Effector memory CD4-positive, alpha-beta T cell (primary cell): Measurements from ENCODE around the gene ITGB7.

Experiments used
- DNase-seq, 3 donors: peaks; one replicate each; pipeline ENCODE4 v3.0.0-alpha.2; 2020
- H3K27ac ChIP-seq: 2 replicates; pipeline ENCODE4 v1.7.0; 2013; ENCODE audit warnings: mild to moderate bottlenecking, low read length, moderate library complexity; ENCODE audit not compliant: insufficient read depth, poor library complexity, severe bottlenecking
- H3K27me3 ChIP-seq: replicated peaks from 2 replicates; pipeline ENCODE4 v1.7.0; 2013; ENCODE audit warnings: mild to moderate bottlenecking, low read length; ENCODE audit not compliant: insufficient read depth, control insufficient read depth, poor library complexity, severe bottlenecking
- H3K36me3 ChIP-seq: 2 replicates; pipeline ENCODE4 v1.7.0; 2013; ENCODE audit warnings: mild to moderate bottlenecking, low read length, moderate library complexity; ENCODE audit not compliant: control insufficient read depth, insufficient read depth
- H3K4me1 ChIP-seq: 2 replicates; pipeline ENCODE4 v1.7.0; 2013; ENCODE audit warnings: low read length, mild to moderate bottlenecking; ENCODE audit not compliant: control insufficient read depth, insufficient read depth, poor library complexity, severe bottlenecking
- H3K4me3 ChIP-seq: 2 replicates; pipeline ENCODE4 v1.7.0; 2013; ENCODE audit warnings: low read length, low read depth, mild to moderate bottlenecking; ENCODE audit not compliant: insufficient read depth, poor library complexity, severe bottlenecking
- H3K9me3 ChIP-seq: 2 replicates; pipeline ENCODE4 v1.7.0; 2013; ENCODE audit warnings: mild to moderate bottlenecking, low read length, moderate library complexity; ENCODE audit not compliant: control insufficient read depth

Gene ITGB7

GRCh38 chr12:53222806-53223261 is 15.8 kb upstream of the ITGB7 start:
- Histone ChIP-seq H3K4me1 (peaks cover 56% of the 10 kb centered on the region), H3K9me3 (no peaks in the 10 kb centered on the region), H3K27me3 (no peaks in the 10 kb centered on the region), H3K4me3 (peak overlapping the region; percentile 11), H3K27ac (peak overlapping the region; percentile 87), H3K36me3 (peaks cover 3% of the 10 kb centered on the region)
- DNase-seq, result no peak

GRCh38 chr12:53222170-53222721 is 15.2 kb upstream of the ITGB7 start:
- no peaks in the 10 kb centered on the region for H3K27me3 ChIP-seq
- peak overlapping the region; percentile 65 for H3K4me3 ChIP-seq
- H3K36me3 ChIP-seq, result peaks cover 3% of the 10 kb centered on the region
- H3K4me1 ChIP-seq, result peaks cover 58% of the 10 kb centered on the region
- peak overlapping the region; percentile 87 for H3K27ac ChIP-seq
- DNase-seq, result no peak
- H3K9me3 ChIP-seq, result no peaks in the 10 kb centered on the region

GRCh38 chr12:53221203-53222080 is 14.4 kb upstream of the ITGB7 start:
- no peaks in the 10 kb centered on the region for H3K27me3 ChIP-seq
- H3K4me1 ChIP-seq, result peaks cover 63% of the 10 kb centered on the region
- H3K36me3 ChIP-seq, result no peaks in the 10 kb centered on the region
- H3K4me3 ChIP-seq, result peak overlapping the region; percentile 65
- no peaks in the 10 kb centered on the region for H3K9me3 ChIP-seq
- H3K27ac ChIP-seq, result peak overlapping the region; percentile 87
- peak; percentile 31 to 51 (median 33) for DNase-seq

GRCh38 chr12:53220694-53221202 is 13.7 kb upstream of the ITGB7 start:
- H3K9me3 ChIP-seq, result no peaks in the 10 kb centered on the region
- H3K4me1 ChIP-seq, result peaks cover 66% of the 10 kb centered on the region
- peak overlapping the region; percentile 87 for H3K27ac ChIP-seq
- peak; percentile 69 to 75 (median 74) for DNase-seq
- no peaks in the 10 kb centered on the region for H3K27me3 ChIP-seq
- no peaks in the 10 kb centered on the region for H3K36me3 ChIP-seq
- H3K4me3 ChIP-seq, result peak overlapping the region; percentile 78

- H3K4me1 ChIP-seq, result peaks cover 64% of the 10 kb centered on the region
- H3K36me3 ChIP-seq, result peaks cover 5% of the 10 kb centered on the region
- peak overlapping the region; percentile 78 for H3K4me3 ChIP-seq
- H3K27me3 ChIP-seq, result no peaks in the 10 kb centered on the region
- peak overlapping the region; percentile 87 for H3K27ac ChIP-seq
- no peaks in the 10 kb centered on the region for H3K9me3 ChIP-seq
- DNase-seq, result peak; percentile 55 to 65 (median 59)
Observed at GRCh38 chr12:53219956-53220693, 13.1 kb upstream of the ITGB7 start.

GRCh38 chr12:53219292-53219955 is 12.4 kb upstream of the ITGB7 start:
- Histone ChIP-seq H3K4me3 (peak overlapping the region; percentile 78), H3K4me1 (peaks cover 62% of the 10 kb centered on the region), H3K9me3 (no peaks in the 10 kb centered on the region), H3K36me3 (peaks cover 12% of the 10 kb centered on the region), H3K27ac (peak overlapping the region; percentile 87), H3K27me3 (no peaks in the 10 kb centered on the region)
- peak in 1 of 3 donors; percentile 26 for DNase-seq

GRCh38 chr12:53218551-53219291 is 11.7 kb upstream of the ITGB7 start:
- Histone ChIP-seq H3K4me3 (peak overlapping the region; percentile 78), H3K27ac (peak overlapping the region; percentile 87), H3K4me1 (peaks cover 55% of the 10 kb centered on the region), H3K9me3 (no peaks in the 10 kb centered on the region), H3K27me3 (no peaks in the 10 kb centered on the region), H3K36me3 (peaks cover 19% of the 10 kb centered on the region)
- no peak for DNase-seq

GRCh38 chr12:53217931-53218307 is 10.9 kb upstream of the ITGB7 start:
- Histone ChIP-seq H3K4me3 (peak overlapping the region; percentile 78), H3K9me3 (no peaks in the 10 kb centered on the region), H3K36me3 (peaks cover 27% of the 10 kb centered on the region), H3K27me3 (no peaks in the 10 kb centered on the region), H3K27ac (peak overlapping the region; percentile 87), H3K4me1 (peaks cover 47% of the 10 kb centered on the region)
- no peak for DNase-seq
